ENCODE results near the gene PPP1R13L.

The PPP1R13L gene

GRCh38 chr19:45352471-45352870, 52.4 kb downstream of the PPP1R13L start:
- Mint-ChIP-seq H3K27ac (no peak overlapping the region), H3K4me1 (peaks cover 4% of the 10 kb centered on the region), H3K4me3 (no peak overlapping the region), H3K9me3 (no peaks in the 10 kb centered on the region), H3K36me3 (peaks cover 13% of the 10 kb centered on the region)
- DNase-seq (ENCODE audit: low spot score in 2 of 2) (no peak), ATAC-seq (no peak)

- no peak overlapping the region for H3K4me3 Mint-ChIP-seq
- H3K27ac Mint-ChIP-seq: no peak overlapping the region
- ATAC-seq (no peak), DNase-seq (ENCODE audit: low spot score in 2 of 2) (no peak)
- peaks cover 12% of the 10 kb centered on the region for H3K36me3 Mint-ChIP-seq
- no peaks in the 10 kb centered on the region for H3K9me3 Mint-ChIP-seq
- H3K4me1 Mint-ChIP-seq: peaks cover 4% of the 10 kb centered on the region
Measured at GRCh38 chr19:45352062-45352461, 52.8 kb downstream of the PPP1R13L start.

GRCh38 chr19:45351401-45351952, 53.4 kb downstream of the PPP1R13L start:
- Mint-ChIP-seq H3K4me1 (peaks cover 4% of the 10 kb centered on the region), H3K9me3 (no peaks in the 10 kb centered on the region), H3K4me3 (no peak overlapping the region), H3K36me3 (peaks cover 12% of the 10 kb centered on the region), H3K27ac (no peak overlapping the region)
- DNase-seq (ENCODE audit: low spot score in 2 of 2): no peak
- ATAC-seq: no peak

- H3K4me3 Mint-ChIP-seq: no peak overlapping the region
- ATAC-seq: no peak
- no peaks in the 10 kb centered on the region for H3K9me3 Mint-ChIP-seq
- DNase-seq (ENCODE audit: low spot score in 2 of 2): no peak
- peaks cover 4% of the 10 kb centered on the region for H3K4me1 Mint-ChIP-seq
- peaks cover 6% of the 10 kb centered on the region for H3K36me3 Mint-ChIP-seq
- no peak overlapping the region for H3K27ac Mint-ChIP-seq
Measured at GRCh38 chr19:45350477-45351058, 54.3 kb downstream of the PPP1R13L start.

GRCh38 chr19:45349430-45349941, 55.4 kb downstream of the PPP1R13L start:
- Mint-ChIP-seq H3K4me3 (no peak overlapping the region), H3K4me1 (peaks cover 4% of the 10 kb centered on the region), H3K9me3 (no peaks in the 10 kb centered on the region), H3K27ac (no peak overlapping the region), H3K36me3 (peaks cover 6% of the 10 kb centered on the region)
- DNase-seq (ENCODE audit: low spot score in 2 of 2) (no peak), ATAC-seq (no peak)

GRCh38 chr19:45349126-45349415, 55.8 kb downstream of the PPP1R13L start:
- H3K4me1 Mint-ChIP-seq: peaks cover 4% of the 10 kb centered on the region
- H3K4me3 Mint-ChIP-seq: no peak overlapping the region
- ATAC-seq (no peak), DNase-seq (ENCODE audit: low spot score in 2 of 2) (no peak)
- no peak overlapping the region for H3K27ac Mint-ChIP-seq
- peaks cover 6% of the 10 kb centered on the region for H3K36me3 Mint-ChIP-seq
- no peaks in the 10 kb centered on the region for H3K9me3 Mint-ChIP-seq

- Mint-ChIP-seq H3K4me3 (no peak overlapping the region), H3K4me1 (peaks cover 4% of the 10 kb centered on the region), H3K9me3 (no peaks in the 10 kb centered on the region), H3K36me3 (peaks cover 6% of the 10 kb centered on the region), H3K27ac (no peak overlapping the region)
- ATAC-seq: no peak
- no peak for DNase-seq (ENCODE audit: low spot score in 2 of 2)
Measured at GRCh38 chr19:45348367-45349125, 56.3 kb downstream of the PPP1R13L start.

- Mint-ChIP-seq H3K36me3 (peaks cover 6% of the 10 kb centered on the region), H3K27ac (no peak overlapping the region), H3K9me3 (no peaks in the 10 kb centered on the region), H3K4me3 (no peak overlapping the region), H3K4me1 (peaks cover 4% of the 10 kb centered on the region)
- no peak for ATAC-seq
- no peak for DNase-seq (ENCODE audit: low spot score in 2 of 2)
Measured at GRCh38 chr19:45347570-45348366, 57.1 kb downstream of the PPP1R13L start.

GRCh38 chr19:45346449-45346848, 58.4 kb downstream of the PPP1R13L start:
- H3K36me3 Mint-ChIP-seq: peaks cover 6% of the 10 kb centered on the region
- H3K27ac Mint-ChIP-seq: no peak overlapping the region
- no peak for DNase-seq (ENCODE audit: low spot score in 2 of 2)
- H3K9me3 Mint-ChIP-seq: no peaks in the 10 kb centered on the region
- no peak for ATAC-seq
- no peak overlapping the region for H3K4me3 Mint-ChIP-seq
- peaks cover 4% of the 10 kb centered on the region for H3K4me1 Mint-ChIP-seq

- Mint-ChIP-seq H3K4me1 (peaks cover 4% of the 10 kb centered on the region), H3K36me3 (no peaks in the 10 kb centered on the region), H3K27ac (no peak overlapping the region), H3K4me3 (no peak overlapping the region), H3K9me3 (no peaks in the 10 kb centered on the region)
- no peak for DNase-seq (ENCODE audit: low spot score in 2 of 2)
- no peak for ATAC-seq
Measured at GRCh38 chr19:45345506-45345860, 59.4 kb downstream of the PPP1R13L start.

- H3K27ac Mint-ChIP-seq: no peak overlapping the region
- H3K9me3 Mint-ChIP-seq: no peaks in the 10 kb centered on the region
- peaks cover 5% of the 10 kb centered on the region for H3K36me3 Mint-ChIP-seq
- ATAC-seq (no peak), DNase-seq (ENCODE audit: low spot score in 2 of 2) (no peak)
- no peak overlapping the region for H3K4me3 Mint-ChIP-seq
- peaks cover 10% of the 10 kb centered on the region for H3K4me1 Mint-ChIP-seq
Measured at GRCh38 chr19:45344621-45345505, 60.0 kb downstream of the PPP1R13L start.

- Mint-ChIP-seq H3K36me3 (peaks cover 5% of the 10 kb centered on the region), H3K4me1 (peaks cover 7% of the 10 kb centered on the region), H3K9me3 (no peaks in the 10 kb centered on the region), H3K4me3 (no peak overlapping the region), H3K27ac (no peak overlapping the region)
- DNase-seq (ENCODE audit: low spot score in 2 of 2): no peak
- no peak for ATAC-seq
Measured at GRCh38 chr19:45342911-45343310, 62.0 kb downstream of the PPP1R13L start.

- Mint-ChIP-seq H3K4me3 (no peak overlapping the region), H3K36me3 (peaks cover 5% of the 10 kb centered on the region), H3K27ac (no peak overlapping the region), H3K9me3 (no peaks in the 10 kb centered on the region), H3K4me1 (peaks cover 6% of the 10 kb centered on the region)
- DNase-seq (ENCODE audit: low spot score in 2 of 2) (no peak), ATAC-seq (no peak)
Measured at GRCh38 chr19:45340899-45341453, 63.9 kb downstream of the PPP1R13L start.

GRCh38 chr19:45340232-45340898, 64.5 kb downstream of the PPP1R13L start, which contains the start of gene KLC3:
KLC3 (plus strand) TSS chr19:45340750; CDS start chr19:45345542, 4,792 bp downstream.
- H3K4me3 Mint-ChIP-seq: peak within 1 kb of the TSS; percentile 42
- DNase-seq (ENCODE audit: low spot score in 2 of 2) (peak in 1 of 2 donors; percentile 54), ATAC-seq (peak; percentile 4)
- no peaks in the 10 kb centered on the region for H3K9me3 Mint-ChIP-seq
- H3K4me1 Mint-ChIP-seq: peaks cover 6% of the 10 kb centered on the region
- no peak within 1 kb of the TSS for H3K27ac Mint-ChIP-seq
- peaks cover 5% of the 10 kb centered on the region for H3K36me3 Mint-ChIP-seq
